ENCODE measurements around the gene BEND3. TPM values are rescaled to one million over a fixed set of nuclear protein-coding genes. Genes with fewer than 3 reads are reported as not detected.

The BEND3 gene
- total and polyA plus RNA-seq, 9 donors, result 0.61 to 4.1 (median 2.3) TPM

- no peak for TF ChIP-seq EP300 (IDR thresholded peaks at IDR 0.05)
- no peak for TF ChIP-seq POLR2A (IDR thresholded peaks at IDR 0.05)
- no peak for TF ChIP-seq CTCF (IDR thresholded peaks at IDR 0.05)
- Histone ChIP-seq H3K27ac (no peak overlapping the region), H3K36me3 (no peaks in the 10 kb centered on the region), H3K9me3 (no peaks in the 10 kb centered on the region), H3K4me3 (no peak overlapping the region), H3K4me1 (ENCODE audit: insufficient read depth) (no peaks in the 10 kb centered on the region), H3K27me3 (no peaks in the 10 kb centered on the region)
- peak; percentile 37 to 72 (median 49) for DNase-seq
- intact Hi-C loops (cut with DNase I), result no loop called here
- WGBS, 3 donors, result 9 to 15% (median 10%) methylated on average over 6 of the region's 6 CpGs
Measured at GRCh38 chr6:107064579-107065065, 50.7 kb downstream of the BEND3 start.

DNA sequence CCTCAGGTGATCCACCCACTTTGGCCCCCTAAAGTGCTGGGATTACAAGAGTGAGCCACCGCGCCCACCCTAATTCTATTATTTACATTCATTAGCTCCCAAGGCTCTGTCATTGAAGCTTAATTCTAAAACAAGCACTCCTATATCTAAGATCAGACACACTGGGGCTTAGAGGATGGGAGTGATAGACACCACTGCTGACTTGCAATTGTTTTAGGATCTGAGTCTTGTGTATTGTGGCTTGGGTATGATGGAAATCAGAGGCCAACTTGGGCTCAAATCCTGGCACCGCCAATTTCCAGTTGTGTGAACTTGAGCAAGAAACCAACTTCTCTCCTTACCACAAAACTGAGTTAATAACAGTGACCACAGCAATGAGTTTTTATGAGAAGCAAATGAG, 52.6 kb downstream of the BEND3 start:
- no peak for DNase-seq
- TF ChIP-seq POLR2A (IDR thresholded peaks at IDR 0.05) (no peak), CTCF (IDR thresholded peaks at IDR 0.05) (no peak), EP300 (IDR thresholded peaks at IDR 0.05) (no peak)
- no peaks in the 10 kb centered on the region for H3K9me3 ChIP-seq
- no peaks in the 10 kb centered on the region for H3K27me3 ChIP-seq
- H3K36me3 ChIP-seq, result no peaks in the 10 kb centered on the region
- no peak overlapping the region for H3K4me3 ChIP-seq
- 92 to 96% (median 95%) methylated on average over 3 of the region's 3 CpGs for WGBS, 3 donors
- intact Hi-C loops (cut with DNase I), result no loop called here
- H3K27ac ChIP-seq, result no peak overlapping the region
- no peaks in the 10 kb centered on the region for H3K4me1 ChIP-seq (ENCODE audit: insufficient read depth)

DNA sequence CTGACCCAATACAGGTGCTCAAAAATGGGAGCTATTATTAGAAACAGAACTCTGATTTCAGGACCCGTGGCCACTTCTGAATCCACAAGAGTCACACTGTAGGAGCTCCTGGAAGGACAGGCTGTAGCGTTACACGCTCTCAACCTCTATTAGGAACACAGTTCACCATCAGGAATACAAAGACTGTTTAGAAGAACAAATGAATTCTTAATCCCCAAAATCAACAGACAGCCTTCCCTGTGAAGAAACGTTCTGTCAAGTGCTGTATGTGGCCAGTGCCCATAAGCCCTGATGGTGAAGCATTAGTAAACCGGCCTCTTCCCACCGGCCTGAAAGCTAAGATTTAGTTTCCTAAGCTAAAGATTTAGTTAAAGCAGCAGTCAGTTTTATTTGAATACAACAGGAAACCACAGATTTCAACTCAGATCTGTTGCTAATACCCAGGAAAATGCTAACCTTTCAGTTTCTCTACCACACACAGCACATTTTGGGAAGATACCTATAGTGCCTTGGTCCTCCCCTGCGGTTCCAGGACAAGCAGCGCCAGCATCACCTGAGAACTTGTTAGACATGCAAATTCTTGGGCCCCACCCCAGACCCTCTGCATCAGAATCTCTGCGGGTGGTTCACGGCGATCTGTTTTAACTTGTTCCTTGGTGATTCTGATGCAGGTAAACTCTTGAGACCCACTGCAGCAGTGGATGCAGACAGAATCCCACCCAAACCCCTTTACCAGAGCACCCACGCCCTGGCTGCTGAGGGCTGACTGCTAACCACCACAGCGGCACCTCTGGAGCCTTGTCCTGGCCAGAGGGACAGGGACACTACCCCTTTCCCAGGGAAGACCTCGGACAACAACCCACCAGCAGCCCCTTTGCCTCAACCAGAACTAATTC, 53.9 kb downstream of the BEND3 start:
- WGBS, 3 donors, result 50 to 61% (median 55%) methylated on average over 14 of the region's 14 CpGs
- no peak for DNase-seq
- H3K4me3 ChIP-seq, result no peak overlapping the region

GRCh38 chr6:107060704-107061103, 54.6 kb downstream of the BEND3 start:
- no peaks in the 10 kb centered on the region for H3K27me3 ChIP-seq
- DNase-seq, result no peak
- no peaks in the 10 kb centered on the region for H3K36me3 ChIP-seq
- no peaks in the 10 kb centered on the region for H3K4me1 ChIP-seq (ENCODE audit: insufficient read depth)
- 81 to 89% (median 85%) methylated on average over 6 of the region's 6 CpGs for WGBS, 3 donors
- H3K9me3 ChIP-seq, result no peaks in the 10 kb centered on the region
- no peak overlapping the region for H3K4me3 ChIP-seq
- intact Hi-C loops (cut with DNase I), result no loop called here
- TF ChIP-seq POLR2A (IDR thresholded peaks at IDR 0.05) (no peak), CTCF (IDR thresholded peaks at IDR 0.05) (no peak)
- no peak overlapping the region for H3K27ac ChIP-seq

More for the DNA sequence above, 53.9 kb downstream of the BEND3 start:
- H3K27me3 ChIP-seq, result no peaks in the 10 kb centered on the region
- no peaks in the 10 kb centered on the region for H3K4me1 ChIP-seq (ENCODE audit: insufficient read depth)
- intact Hi-C loops (cut with DNase I), result no loop called here
- H3K36me3 ChIP-seq, result no peaks in the 10 kb centered on the region
- H3K27ac ChIP-seq, result no peak overlapping the region
- TF ChIP-seq EP300 (IDR thresholded peaks at IDR 0.05) (no peak), POLR2A (IDR thresholded peaks at IDR 0.05) (no peak), CTCF (IDR thresholded peaks at IDR 0.05) (no peak)
- H3K9me3 ChIP-seq, result no peaks in the 10 kb centered on the region

All from ovary (tissue), 9 donors.